Activated B cell treated with CpG ODN at 0.5 μM for 24 hours (primary cell): Measurements from ENCODE around the gene CALCB. TPM values are rescaled to one million over a fixed set of nuclear protein-coding genes. Genes with fewer than 3 reads are reported as not detected.
"Not testable (repeated sequence)": the region's sequence is repeated elsewhere in the genome, so short reads cannot be mapped to it uniquely, and the experiment has no call there.

Experiments
- ATAC-seq: fragments of 200-7000 bp; cut with Tn5 transposase; one replicate; pipeline ENCODE4 v1.10.0; 2021; ENCODE audit warnings: low read depth, mild to moderate bottlenecking, moderate library complexity
- CTCF ChIA-PET: fragments of 350-600 bp; sonication (Branson Sonifier 250); formaldehyde crosslinking; loops from one replicate; lab custom pipeline; 2021; ENCODE audit warnings: antibody characterized with exemption; lab: Charles Lee
- POLR2A ChIA-PET: fragments of 350-600 bp; sonication (Branson Sonifier 250); formaldehyde crosslinking; loops from one replicate; lab custom pipeline; 2021; ENCODE audit warnings: antibody characterized with exemption; lab: Charles Lee
- DNase-seq: peaks from one replicate; pipeline ENCODE4 v3.0.0; 2022
- H3K27ac Mint-ChIP-seq: one replicate; pipeline ENCODE4 v1.8.0; 2020; ENCODE audit warnings: mixed read lengths
- H3K27me3 Mint-ChIP-seq: one replicate; pipeline ENCODE4 v1.8.0; 2021; ENCODE audit warnings: mixed read lengths
- H3K36me3 Mint-ChIP-seq: one replicate; pipeline ENCODE4 v1.8.0; 2021; ENCODE audit warnings: low read depth, mixed read lengths
- H3K4me1 Mint-ChIP-seq: one replicate; pipeline ENCODE4 v1.8.0; 2021; ENCODE audit warnings: mixed read lengths
- H3K4me3 Mint-ChIP-seq: one replicate; pipeline ENCODE4 v1.8.0; 2020; ENCODE audit warnings: mild to moderate bottlenecking, mixed read lengths
- H3K9me3 Mint-ChIP-seq: one replicate; pipeline ENCODE4 v1.8.0; 2020; ENCODE audit warnings: mixed read lengths
- intact Hi-C: fragments of 100-400 bp; cut with micrococcal nuclease; formaldehyde crosslinking; loops from one replicate; pipeline ENCODE4 v1.15.1; 2024
- total RNA-seq: library from RNA; stranded (reverse); gene quantifications from 2 replicates; pipeline ENCODE4 v1.2.3, GENCODE V29; 2022
- TF ChIP-seq, protein P1 (sequence below): fragments of 200-600 bp; IDR thresholded peaks from one replicate; pipeline ENCODE4 v1.8.0; 2022; ENCODE audit warnings: antibody characterized with exemption, mild to moderate bottlenecking

CALCB gene
- total RNA-seq, 1 donor from 2014 or later = 0.35 TPM

DNA sequence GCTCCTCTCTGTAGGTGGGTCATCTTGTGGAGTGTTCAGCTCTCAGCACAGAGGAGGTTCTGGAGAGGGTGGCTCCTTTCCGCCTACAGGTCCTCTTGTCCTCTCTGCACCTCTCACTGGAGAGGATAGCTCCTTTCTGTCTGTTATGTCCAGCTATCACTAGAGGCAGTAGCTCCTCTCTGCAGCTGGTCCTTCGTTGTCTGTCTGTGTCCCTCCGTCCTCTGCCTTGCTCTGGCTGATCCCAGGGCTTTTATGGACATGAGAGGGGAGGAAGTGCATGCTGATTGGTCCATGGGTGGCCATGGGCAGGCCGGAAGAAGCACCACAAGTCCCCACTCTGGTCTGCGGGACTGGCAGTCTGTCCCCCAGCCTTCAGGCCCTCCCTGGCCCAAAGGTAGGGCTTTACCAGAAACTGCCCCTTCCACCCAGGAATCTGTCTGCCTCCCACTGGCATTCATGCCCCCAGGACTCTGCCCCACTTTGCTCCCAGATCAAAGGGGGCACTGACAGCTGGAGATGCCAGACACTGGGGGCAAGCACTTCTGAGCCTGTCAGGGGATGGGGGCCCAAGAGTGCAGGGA is 38.6 kb upstream of the CALCB start:
- DNase-seq (no peak), ATAC-seq (no peak)
- H3K4me1 Mint-ChIP-seq = no peaks in the 10 kb centered on the region
- peaks cover 6% of the 10 kb centered on the region for H3K27me3 Mint-ChIP-seq
- CTCF ChIA-PET = no interaction called here
- H3K36me3 Mint-ChIP-seq = no peaks in the 10 kb centered on the region
- no peaks in the 10 kb centered on the region for H3K9me3 Mint-ChIP-seq
- POLR2A ChIA-PET = no interaction called here
- no peak overlapping the region for H3K4me3 Mint-ChIP-seq
- H3K27ac Mint-ChIP-seq = no peak overlapping the region
- TF ChIP-seq, protein P1, sequence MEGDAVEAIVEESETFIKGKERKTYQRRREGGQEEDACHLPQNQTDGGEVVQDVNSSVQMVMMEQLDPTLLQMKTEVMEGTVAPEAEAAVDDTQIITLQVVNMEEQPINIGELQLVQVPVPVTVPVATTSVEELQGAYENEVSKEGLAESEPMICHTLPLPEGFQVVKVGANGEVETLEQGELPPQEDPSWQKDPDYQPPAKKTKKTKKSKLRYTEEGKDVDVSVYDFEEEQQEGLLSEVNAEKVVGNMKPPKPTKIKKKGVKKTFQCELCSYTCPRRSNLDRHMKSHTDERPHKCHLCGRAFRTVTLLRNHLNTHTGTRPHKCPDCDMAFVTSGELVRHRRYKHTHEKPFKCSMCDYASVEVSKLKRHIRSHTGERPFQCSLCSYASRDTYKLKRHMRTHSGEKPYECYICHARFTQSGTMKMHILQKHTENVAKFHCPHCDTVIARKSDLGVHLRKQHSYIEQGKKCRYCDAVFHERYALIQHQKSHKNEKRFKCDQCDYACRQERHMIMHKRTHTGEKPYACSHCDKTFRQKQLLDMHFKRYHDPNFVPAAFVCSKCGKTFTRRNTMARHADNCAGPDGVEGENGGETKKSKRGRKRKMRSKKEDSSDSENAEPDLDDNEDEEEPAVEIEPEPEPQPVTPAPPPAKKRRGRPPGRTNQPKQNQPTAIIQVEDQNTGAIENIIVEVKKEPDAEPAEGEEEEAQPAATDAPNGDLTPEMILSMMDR = no peak
- intact Hi-C loops = no loop called here

DNA sequence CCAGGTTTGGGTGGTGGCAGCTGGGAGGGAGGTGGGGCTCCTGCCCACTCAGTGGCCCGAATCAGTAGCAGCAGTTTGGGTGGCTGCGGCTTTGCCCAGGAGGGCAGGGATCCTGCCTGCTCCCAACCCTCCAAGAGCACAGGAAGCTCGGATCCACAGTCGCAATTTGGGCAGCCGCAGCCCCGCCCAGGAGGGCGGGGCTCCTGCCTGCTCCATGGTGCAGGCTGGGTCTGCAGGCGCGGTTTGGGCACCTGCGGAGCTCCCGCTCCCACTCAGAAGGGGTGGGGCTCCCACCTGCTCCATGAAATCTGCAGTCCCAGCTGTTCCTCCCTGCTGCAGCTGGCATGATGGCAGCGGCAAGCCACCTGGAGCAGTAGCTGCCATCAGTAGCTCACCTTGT is 38.1 kb upstream of the CALCB start:
- Mint-ChIP-seq H3K27me3 (peaks cover 6% of the 10 kb centered on the region), H3K4me3 (no peak overlapping the region)
- CTCF ChIA-PET = no interaction called here

DNA sequence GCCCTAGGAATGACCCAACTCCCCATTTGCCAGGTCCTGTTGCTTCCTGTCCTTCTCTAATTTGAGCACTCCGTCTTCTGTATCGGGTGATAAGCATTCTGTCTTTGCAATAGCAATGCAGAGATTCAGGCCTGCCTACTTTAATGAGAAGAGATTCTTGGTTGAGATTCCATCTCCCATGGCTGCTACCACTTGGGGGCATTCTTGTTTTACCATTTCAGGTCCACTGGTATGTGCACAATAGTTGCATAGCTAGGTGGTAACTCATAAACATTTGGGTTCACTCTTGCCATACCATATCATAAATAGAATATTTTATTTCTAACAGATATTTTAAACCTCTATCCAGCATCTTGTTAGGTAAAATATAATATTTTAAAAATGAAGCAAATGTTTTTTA is 34.4 kb upstream of the CALCB start:
- ChIA-PET CTCF (no interaction called here), POLR2A (no interaction called here)
- DNase-seq (no peak), ATAC-seq (no peak)
- H3K27ac Mint-ChIP-seq = no peak overlapping the region
- intact Hi-C loops = no loop called here
- no peaks in the 10 kb centered on the region for H3K9me3 Mint-ChIP-seq
- TF ChIP-seq, protein P1 = no peak
- H3K36me3 Mint-ChIP-seq = no peaks in the 10 kb centered on the region
- no peak overlapping the region for H3K4me3 Mint-ChIP-seq
- H3K27me3 Mint-ChIP-seq = peaks cover 16% of the 10 kb centered on the region
- H3K4me1 Mint-ChIP-seq = no peaks in the 10 kb centered on the region

More for the DNA sequence above, 38.1 kb upstream of the CALCB start:
- no peak overlapping the region for H3K27ac Mint-ChIP-seq
- intact Hi-C loops = no loop called here
- ATAC-seq (no peak), DNase-seq (no peak)
- H3K4me1 Mint-ChIP-seq = no peaks in the 10 kb centered on the region
- TF ChIP-seq, protein P1 = no peak
- no peaks in the 10 kb centered on the region for H3K9me3 Mint-ChIP-seq
- no peaks in the 10 kb centered on the region for H3K36me3 Mint-ChIP-seq
- POLR2A ChIA-PET = no interaction called here

DNA sequence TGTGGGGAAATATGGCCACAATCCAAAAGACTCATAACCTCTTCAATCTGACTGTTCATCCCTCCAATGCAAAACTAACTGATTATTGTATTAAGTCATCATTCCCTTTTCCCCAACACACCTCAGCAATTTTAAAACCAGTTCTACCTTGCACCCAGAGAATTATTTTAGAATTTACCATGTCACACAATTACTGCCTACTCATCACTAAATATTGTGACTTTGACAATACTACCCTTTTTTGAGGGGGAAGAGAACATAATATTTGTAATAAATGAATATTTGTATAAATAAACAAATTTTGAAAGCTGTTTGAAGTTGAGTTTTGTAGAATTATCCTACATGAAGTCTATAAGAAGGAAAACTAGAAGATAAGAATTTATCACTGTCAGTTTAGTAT is 28.2 kb upstream of the CALCB start:
- ChIA-PET CTCF (interaction anchor here (1.3 kb wide), 1 partner anchor 29 kb away, joined by 3 read pairs; no protein-coding TSS in a partner anchor), POLR2A (no interaction called here)
- H3K27me3 Mint-ChIP-seq = peaks cover 19% of the 10 kb centered on the region
- H3K36me3 Mint-ChIP-seq = no peaks in the 10 kb centered on the region
- TF ChIP-seq, protein P1 = no peak
- intact Hi-C loops = no loop called here
- H3K4me1 Mint-ChIP-seq = no peaks in the 10 kb centered on the region
- no peak overlapping the region for H3K27ac Mint-ChIP-seq
- ATAC-seq (no peak), DNase-seq (no peak)
- H3K9me3 Mint-ChIP-seq = no peaks in the 10 kb centered on the region
- H3K4me3 Mint-ChIP-seq = no peak overlapping the region

DNA sequence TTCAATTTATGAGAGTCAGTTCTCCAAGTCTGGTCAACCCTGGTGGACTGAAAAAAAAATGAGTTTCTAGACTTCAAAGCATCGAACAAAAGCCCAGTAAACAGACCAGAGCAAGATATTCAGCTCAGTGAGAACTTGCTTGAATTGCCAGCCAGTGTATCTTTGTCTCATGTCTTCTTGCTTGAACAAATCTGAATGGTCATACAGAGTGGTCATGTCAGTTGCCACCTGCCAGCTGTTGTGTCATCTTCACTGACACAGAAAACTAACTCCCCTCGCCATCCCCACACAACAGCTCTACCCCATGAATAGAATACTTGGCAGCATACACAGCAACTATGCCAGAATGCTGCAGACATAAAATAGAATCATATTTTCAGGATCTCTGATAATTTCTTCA is 27.5 kb upstream of the CALCB start:
- no peak overlapping the region for H3K27ac Mint-ChIP-seq

DNA sequence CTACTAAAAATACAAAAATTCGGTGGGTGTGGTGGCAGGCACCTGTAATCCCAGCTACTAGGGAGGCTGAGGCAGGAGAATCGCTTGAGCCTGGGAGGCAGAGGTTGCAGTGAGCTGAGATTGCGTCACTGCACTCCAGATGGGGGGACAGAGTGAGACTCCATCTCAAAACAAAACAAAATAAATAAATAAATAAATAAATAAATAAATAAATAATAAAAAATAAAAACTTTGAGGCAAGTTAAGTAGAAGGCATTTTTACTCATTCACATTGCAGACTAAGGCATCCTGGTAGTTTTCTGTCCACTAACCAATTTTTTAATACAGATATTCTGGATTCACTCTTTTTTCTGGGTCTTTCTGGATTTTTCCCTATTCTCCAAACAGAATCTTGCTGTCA is 26.7 kb upstream of the CALCB start:
- H3K4me1 Mint-ChIP-seq, DNase-seq, ATAC-seq, intact Hi-C loops, H3K4me3 Mint-ChIP-seq, CTCF ChIA-PET, H3K9me3 Mint-ChIP-seq, POLR2A ChIA-PET, H3K36me3 Mint-ChIP-seq, H3K27ac Mint-ChIP-seq: not testable (repeated sequence)
- peaks cover 18% of the 10 kb centered on the region for H3K27me3 Mint-ChIP-seq

More for the DNA sequence above, 27.5 kb upstream of the CALCB start:
- Mint-ChIP-seq H3K27me3 (peaks cover 19% of the 10 kb centered on the region), H3K9me3 (no peaks in the 10 kb centered on the region), H3K4me1 (no peaks in the 10 kb centered on the region), H3K4me3 (no peak overlapping the region), H3K36me3 (no peaks in the 10 kb centered on the region)
- intact Hi-C loops = no loop called here
- DNase-seq (no peak), ATAC-seq (no peak)
- ChIA-PET CTCF (interaction anchor here (1.3 kb wide), 1 partner anchor 29 kb away, joined by 3 read pairs; no protein-coding TSS in a partner anchor), POLR2A (no interaction called here)
- TF ChIP-seq, protein P1 = no peak
